ENCODE results near the gene COPRS. TPM values are rescaled to one million over a fixed set of nuclear protein-coding genes. Genes with fewer than 3 reads are reported as not detected.

Gene COPRS
- total and polyA plus RNA-seq, 2 of the 13 experiments (the other 11 are each of a cell fraction or from before 2014, with no cell fraction given) = 22.7 to 93.8 TPM

GRCh38 chr17:31835984-31836383 is 23.1 kb downstream of the COPRS start:
- 46% methylated on average over 4 of the region's 4 CpGs for WGBS (ENCODE audit: low lambda C conversion rate)
- Histone ChIP-seq H4K20me1 (ENCODE audit: insufficient read depth, low read length) (no peaks in the 10 kb centered on the region), H3K27ac (ENCODE audit: extremely low read length, insufficient read depth, low read length) (no peak overlapping the region), H3K9ac (ENCODE audit: insufficient read depth, low read depth, low read length) (no peak overlapping the region), H3K4me3 (replicated peaks in 1 of 3; ENCODE audit: insufficient read depth in 1 of 3, low read depth in 2 of 3, low read length in 3 of 3) (no peak overlapping the region), H3K4me2 (ENCODE audit: low read depth, low read length) (no peak overlapping the region), H3K4me1 (ENCODE audit: insufficient read depth, low read length) (peaks cover 8% of the 10 kb centered on the region; the same call in 1 of the 2 replicates), H2AFZ (ENCODE audit: low read length) (no peak overlapping the region), H3K9me3 (ENCODE audit: low read length) (no peaks in the 10 kb centered on the region), H3K36me3 (replicated peaks in 1 of 2; ENCODE audit: control insufficient read depth in 1 of 2, insufficient read depth in 2 of 2, low read length in 2 of 2) (no peaks in the 10 kb centered on the region), H3K79me2 (ENCODE audit: insufficient read depth, low read length) (no peaks in the 10 kb centered on the region), H3K27me3 (ENCODE audit: control insufficient read depth in 1 of 2, insufficient read depth in 2 of 2, low read length in 2 of 2) (no peaks in the 10 kb centered on the region)
- BruUV-seq (replicated peaks) = no TSS peak
- DNase-seq (ENCODE audit: low spot score) = no peak
- no peak for FAIRE-seq
- intact Hi-C loops (cut with micrococcal nuclease; ENCODE audit: unreplicated experiment) (no loop called here), in situ Hi-C loops (cut with HindIII; ENCODE audit: extremely low pct_ligation_motif_present, low pct_unique_long_range_greater_than_20kb) (no loop called here)
- ChIA-PET CTCF (ENCODE audit: low intra/inter-chr PET ratio, low total read pairs) (no interaction called here), POLR2A (no interaction called here)
- no peak for TF ChIP-seq MTF2 (CRISPR knock-in tag; IDR thresholded peaks at IDR 0.05; ENCODE audit: borderline replicate concordance)
- no peak for TF ChIP-seq POLR2G (IDR thresholded peaks at IDR 0.05; ENCODE audit: low read depth, low read length)
- TF ChIP-seq TCF12 (IDR thresholded peaks at IDR 0.05) = no peak
- no peak for TF ChIP-seq TCF12 (CRISPR knock-in tag; IDR thresholded peaks at IDR 0.05)
- no peak for TF ChIP-seq ZFYVE20 (CRISPR knock-in tag; IDR thresholded peaks at IDR 0.05; ENCODE audit: borderline replicate concordance, low read depth)
- TF ChIP-seq SMARCC2 (IDR thresholded peaks at IDR 0.05) = no peak
- ATAC-seq = no peak

- peaks cover 8% of the 10 kb centered on the region; the same call in 1 of the 2 replicates for H3K4me1 ChIP-seq (ENCODE audit: insufficient read depth, low read length)
- no peak overlapping the region for H3K9ac ChIP-seq (ENCODE audit: insufficient read depth, low read depth, low read length)
- ATAC-seq (no peak), FAIRE-seq (no peak), DNase-seq (ENCODE audit: low spot score) (no peak)
- no peak overlapping the region for H3K4me3 ChIP-seq (replicated peaks in 1 of 3; ENCODE audit: insufficient read depth in 1 of 3, low read depth in 2 of 3, low read length in 3 of 3)
- no peak overlapping the region for H3K27ac ChIP-seq (ENCODE audit: extremely low read length, insufficient read depth, low read length)
- no TSS peak for BruUV-seq (replicated peaks)
- no peaks in the 10 kb centered on the region for H3K27me3 ChIP-seq (ENCODE audit: control insufficient read depth in 1 of 2, insufficient read depth in 2 of 2, low read length in 2 of 2)
- no peak overlapping the region for H3K4me2 ChIP-seq (ENCODE audit: low read depth, low read length)
- ChIA-PET POLR2A (interaction anchor here (0.9 kb wide), 1 partner anchor 25 kb away, joined by 3 read pairs; the partner anchor contains the start of gene COPRS), CTCF (ENCODE audit: low intra/inter-chr PET ratio, low total read pairs) (no interaction called here)
- H4K20me1 ChIP-seq (ENCODE audit: insufficient read depth, low read length) = no peaks in the 10 kb centered on the region
- in situ Hi-C loops (cut with HindIII; ENCODE audit: extremely low pct_ligation_motif_present, low pct_unique_long_range_greater_than_20kb) (no loop called here), intact Hi-C loops (cut with micrococcal nuclease; ENCODE audit: unreplicated experiment) (no loop called here)
- H3K9me3 ChIP-seq (ENCODE audit: low read length) = no peaks in the 10 kb centered on the region
- no peaks in the 10 kb centered on the region for H3K36me3 ChIP-seq (replicated peaks in 1 of 2; ENCODE audit: control insufficient read depth in 1 of 2, insufficient read depth in 2 of 2, low read length in 2 of 2)
- no peaks in the 10 kb centered on the region for H3K79me2 ChIP-seq (ENCODE audit: insufficient read depth, low read length)
- no peak overlapping the region for H2AFZ ChIP-seq (ENCODE audit: low read length)
- WGBS (ENCODE audit: low lambda C conversion rate) = 61% methylated on average over 7 of the region's 7 CpGs
- TF ChIP-seq SATB2 (CRISPR knock-in tag; IDR thresholded peaks at IDR 0.05) = no peak
- no peak for TF ChIP-seq ZNF451 (CRISPR knock-in tag; IDR thresholded peaks at IDR 0.05)
- no peak for TF ChIP-seq TAF1 (CRISPR knock-in tag; IDR thresholded peaks at IDR 0.05)
- no peak for TF ChIP-seq ARNT (IDR thresholded peaks at IDR 0.05)
- no peak for TF ChIP-seq ZNF274 (CRISPR knock-in tag; IDR thresholded peaks at IDR 0.05)
- no peak for TF ChIP-seq SNAPC2 (CRISPR knock-in tag; IDR thresholded peaks at IDR 0.05)
- TF ChIP-seq TBP (CRISPR knock-in tag; IDR thresholded peaks at IDR 0.05) = no peak
- no peak for TF ChIP-seq RFX3 (CRISPR knock-in tag; IDR thresholded peaks at IDR 0.05)
- TF ChIP-seq ZNF512 (CRISPR knock-in tag; IDR thresholded peaks at IDR 0.05) = no peak
- no peak for TF ChIP-seq E2F5 (CRISPR knock-in tag; conservative IDR thresholded peaks at IDR 0.05)
Observed at GRCh38 chr17:31834448-31834847, 24.6 kb downstream of the COPRS start.

All from HepG2 (cell line).